ENCODE results near the gene RHOC. TPM values are rescaled to one million over a fixed set of nuclear protein-coding genes. Genes with fewer than 3 reads are reported as not detected.
A peak's percentile ranks its signal among the peaks of the same experiment; 100 is the strongest.

The RHOC gene
- total RNA-seq, 1 donor from 2014 or later: 241 TPM

DNA sequence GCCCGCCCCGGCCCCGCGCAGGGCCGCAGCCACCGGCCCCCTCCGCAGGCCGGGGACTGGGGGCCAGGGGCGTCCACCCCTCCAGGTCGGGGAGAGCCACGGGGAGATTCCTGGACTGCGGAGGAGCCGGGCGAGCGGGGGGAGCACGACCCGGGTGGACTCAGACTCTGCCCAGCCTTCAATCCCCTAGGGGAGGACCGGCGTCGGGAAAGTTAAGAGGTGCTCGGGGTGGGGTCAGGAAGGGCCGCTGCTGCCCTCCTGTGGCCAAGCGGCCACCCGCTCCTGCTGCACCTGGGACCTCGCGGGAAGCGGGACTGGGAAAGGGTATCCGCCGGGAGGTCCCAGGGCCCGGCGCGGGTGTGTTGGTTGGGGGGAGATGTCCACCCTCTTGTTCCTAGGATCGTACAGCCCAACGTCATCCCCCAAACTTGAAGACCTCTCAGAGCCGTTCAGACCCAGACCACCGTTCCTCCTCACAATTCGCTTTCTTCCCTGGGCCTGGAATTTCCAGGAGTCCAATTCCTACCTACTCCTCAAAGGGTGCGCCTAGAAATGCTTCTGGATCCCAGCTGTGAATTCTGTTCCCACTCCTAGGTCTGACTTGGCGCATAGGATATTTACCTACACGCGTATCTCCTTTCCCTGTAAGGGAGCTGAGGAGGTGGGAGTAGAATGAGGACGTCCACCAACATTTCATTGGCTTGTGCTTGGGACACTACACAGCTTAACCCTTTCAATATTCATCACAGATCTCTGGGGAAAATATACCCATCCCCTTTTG, 484 bp upstream of the RHOC start:
- intact Hi-C loops (cut with DNase I): loop anchor here (5.0 to 10.0 kb wide), 2 partner anchors 90 to 323 kb away; partner anchors contain the start of genes CAPZA1 and ST7L
- ATAC-seq: peak; percentile 74
- peak; percentile 92 for DNase-seq (ENCODE audit: low spot score)

DNA sequence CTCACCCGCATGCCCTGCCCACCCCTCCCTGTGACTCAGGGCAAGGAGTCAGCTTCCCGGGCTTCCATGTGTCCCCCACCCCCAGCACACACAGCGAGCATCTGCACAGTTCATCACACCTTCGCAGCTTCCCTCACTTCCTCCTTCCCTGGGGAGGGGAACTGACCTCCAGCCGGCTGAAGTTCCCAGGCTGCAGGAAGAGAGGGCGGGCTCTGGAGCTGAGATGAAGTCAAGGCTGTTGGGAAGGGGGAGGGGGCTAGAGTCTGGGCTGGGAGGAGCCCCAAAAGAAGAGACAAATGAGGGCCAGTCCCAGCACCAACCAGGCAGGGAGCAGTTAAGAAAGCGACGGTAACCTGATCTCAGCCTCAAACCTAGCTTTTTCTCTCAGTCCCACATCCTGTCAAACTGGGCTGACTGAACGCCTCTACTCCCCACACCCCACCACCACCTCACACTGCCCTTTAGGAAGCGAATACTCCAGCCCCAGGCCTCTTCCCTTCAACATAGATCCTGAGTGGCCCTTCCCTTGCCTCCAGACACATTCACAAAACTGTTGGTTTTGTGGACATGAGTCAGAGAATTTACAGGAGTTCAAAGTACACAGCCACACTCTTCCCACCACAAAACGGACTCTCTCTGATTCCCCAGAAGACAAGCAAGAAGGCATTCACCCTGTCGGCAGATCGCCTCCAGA, 1.8 kb downstream of the RHOC start:
- ATAC-seq (peak; percentile 81), DNase-seq (ENCODE audit: low spot score) (peak; percentile 91)
- intact Hi-C loops (cut with DNase I): loop anchor here (5.0 to 10.0 kb wide), 2 partner anchors 88 to 320 kb away; partner anchors contain the start of genes CAPZA1 and ST7L

DNA sequence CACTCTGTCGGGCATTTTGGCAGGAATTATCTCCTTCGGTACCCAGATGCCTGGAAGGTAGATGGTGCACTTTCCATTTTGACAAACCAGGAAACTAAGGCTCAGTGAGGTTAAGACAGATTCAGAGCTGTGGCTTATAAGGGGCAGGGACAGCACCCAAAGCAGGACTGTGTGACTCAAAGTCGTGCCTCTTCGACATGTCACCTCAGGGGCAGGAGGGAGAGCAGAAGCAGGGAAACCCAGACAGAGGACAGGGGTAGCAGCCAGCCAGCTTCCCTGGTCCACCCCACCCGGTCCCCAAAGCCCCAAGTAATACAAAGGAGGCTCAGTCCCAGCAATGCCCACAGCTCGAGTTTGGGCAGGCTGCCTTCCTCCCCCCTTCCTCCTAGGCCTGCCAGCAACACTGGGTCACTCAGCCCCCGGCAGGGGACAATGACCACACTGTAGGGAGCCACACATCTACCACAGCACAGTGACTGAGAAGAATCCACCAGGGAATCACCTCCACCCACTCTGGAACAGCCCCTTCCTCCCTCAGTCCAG, 2.5 kb downstream of the RHOC start:
- intact Hi-C loops (cut with DNase I): loop anchor here (10.0 kb wide), 1 partner anchor 320 kb away; no protein-coding TSS in a partner anchor
- ATAC-seq (peak; percentile 7), DNase-seq (ENCODE audit: low spot score) (peak; percentile 80)

DNA sequence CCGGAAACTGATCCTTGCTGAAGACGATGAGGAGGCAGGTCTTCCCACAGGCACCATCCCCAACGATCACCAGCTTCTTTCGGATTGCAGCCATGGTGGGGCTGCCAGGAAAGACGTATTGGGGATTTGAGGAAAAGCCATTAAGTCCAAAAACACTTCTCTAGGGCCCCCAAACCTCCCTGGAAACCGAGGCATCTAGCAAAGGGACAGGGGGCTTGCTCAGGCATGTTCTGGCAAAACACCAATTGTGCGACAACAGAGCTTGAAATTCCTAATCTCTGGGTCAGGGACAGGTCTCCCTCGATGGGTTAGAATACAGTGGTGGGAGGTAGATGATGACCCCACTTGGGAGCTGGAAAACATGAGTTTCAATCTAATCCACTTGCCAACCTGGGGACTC, 3.2 kb downstream of the RHOC start:
- DNase-seq (ENCODE audit: low spot score) (no peak), ATAC-seq (no peak)
- intact Hi-C loops (cut with DNase I): loop anchor here (10.0 kb wide), 1 partner anchor 319 kb away; no protein-coding TSS in a partner anchor

DNA sequence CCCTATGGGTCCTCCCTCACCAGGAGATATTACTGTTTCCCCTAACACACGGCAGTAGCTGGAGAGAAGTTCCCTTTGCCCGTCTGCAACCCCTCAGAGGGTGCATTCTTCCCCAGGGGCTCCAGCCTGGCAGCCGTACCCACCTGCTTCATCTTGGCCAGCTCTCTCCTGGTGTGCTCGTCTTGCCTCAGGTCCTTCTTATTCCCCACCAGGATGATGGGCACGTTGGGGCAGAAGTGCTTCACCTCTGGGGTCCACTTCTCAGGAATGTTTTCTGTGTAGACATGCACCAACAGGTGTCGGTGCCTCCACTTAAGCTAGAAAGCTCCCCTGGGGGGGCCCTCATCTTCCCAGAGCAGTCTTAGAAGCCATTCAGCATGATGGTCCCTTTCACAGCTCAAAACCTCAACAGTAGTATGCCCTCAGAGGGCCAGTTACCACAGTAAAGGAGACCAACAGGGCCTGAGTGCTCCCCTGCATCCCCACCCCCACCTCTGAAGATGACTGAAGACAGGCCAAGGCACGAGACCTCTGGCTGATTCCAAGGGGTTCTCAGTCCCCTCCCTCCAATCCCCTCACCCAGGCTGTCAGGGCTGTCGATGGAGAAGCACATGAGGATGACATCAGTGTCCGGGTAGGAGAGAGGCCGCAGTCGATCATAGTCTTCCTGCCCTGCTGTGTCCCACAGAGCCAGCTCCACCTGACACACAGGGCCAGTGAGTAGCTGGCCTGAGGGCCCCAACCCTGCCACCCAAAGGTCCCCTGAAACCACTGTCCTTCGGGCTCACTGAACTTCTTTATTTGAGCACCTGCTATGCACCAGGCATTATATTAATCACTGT, 4.3 kb downstream of the RHOC start:
- ATAC-seq (no peak), DNase-seq (ENCODE audit: low spot score) (no peak)
- intact Hi-C loops (cut with DNase I): loop anchor here (10.0 kb wide), 1 partner anchor 318 kb away; no protein-coding TSS in a partner anchor

DNA sequence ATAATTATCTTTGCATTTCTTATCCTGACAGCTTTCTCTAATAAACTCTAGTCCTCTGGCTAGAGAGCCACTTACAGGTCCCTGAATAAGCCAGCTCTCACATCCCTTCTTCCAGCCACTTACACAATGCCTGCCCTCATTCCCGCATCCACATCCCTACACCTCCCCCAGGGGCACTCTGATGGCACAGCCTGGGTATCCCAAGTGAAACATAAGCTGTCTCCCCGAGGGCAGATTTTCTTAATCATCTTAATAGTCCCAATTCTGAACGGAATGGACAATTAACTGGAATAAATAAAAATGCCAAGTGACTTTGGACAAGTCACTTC, 4.9 kb downstream of the RHOC start:
- intact Hi-C loops (cut with DNase I): loop anchor here (10.0 kb wide), 1 partner anchor 317 kb away; no protein-coding TSS in a partner anchor
- DNase-seq (ENCODE audit: low spot score) (no peak), ATAC-seq (no peak)

DNA sequence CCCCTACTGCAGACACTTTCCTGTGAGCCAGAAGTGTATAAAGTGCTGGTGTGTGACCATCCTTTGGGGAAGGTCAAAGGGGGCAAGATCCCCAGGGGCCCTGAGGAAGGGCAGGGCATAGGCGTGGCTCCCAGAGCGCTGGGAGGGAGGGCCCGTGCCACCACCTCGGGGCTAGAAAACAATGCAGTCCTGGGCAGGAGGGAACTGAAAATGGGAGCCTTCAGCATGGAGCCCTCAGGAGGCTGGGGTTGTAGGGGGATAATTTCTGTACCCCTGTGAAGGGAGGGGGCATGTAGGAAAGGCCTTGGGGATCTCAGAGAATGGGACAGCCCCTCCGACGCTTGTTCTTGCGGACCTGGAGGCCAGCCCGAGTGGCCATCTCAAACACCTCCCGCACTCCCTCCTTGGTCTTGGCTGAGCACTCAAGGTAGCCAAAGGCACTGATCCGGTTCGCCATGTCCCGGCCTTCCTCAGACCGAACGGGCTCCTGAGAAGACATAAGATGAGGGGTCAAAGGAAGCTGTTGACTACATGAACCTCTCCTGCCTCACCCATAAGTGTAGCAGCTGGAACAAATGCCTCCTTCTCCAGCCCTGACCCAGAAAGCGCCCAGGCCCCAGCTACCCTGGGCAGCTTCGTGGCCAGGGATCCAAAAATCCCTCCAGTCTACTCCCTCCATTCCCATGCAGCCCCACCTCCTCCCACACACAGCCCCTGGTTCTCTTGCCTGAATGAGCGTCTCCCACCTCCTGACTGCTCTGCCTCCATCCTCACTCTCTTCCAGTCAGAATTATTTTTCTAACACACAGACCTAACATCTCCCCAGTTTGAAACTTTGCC, 5.5 kb downstream of the RHOC start:
- ATAC-seq (no peak), DNase-seq (ENCODE audit: low spot score) (peak; percentile 68)
- intact Hi-C loops (cut with DNase I): loop anchor here (10.0 kb wide), 1 partner anchor 317 kb away; no protein-coding TSS in a partner anchor

DNA sequence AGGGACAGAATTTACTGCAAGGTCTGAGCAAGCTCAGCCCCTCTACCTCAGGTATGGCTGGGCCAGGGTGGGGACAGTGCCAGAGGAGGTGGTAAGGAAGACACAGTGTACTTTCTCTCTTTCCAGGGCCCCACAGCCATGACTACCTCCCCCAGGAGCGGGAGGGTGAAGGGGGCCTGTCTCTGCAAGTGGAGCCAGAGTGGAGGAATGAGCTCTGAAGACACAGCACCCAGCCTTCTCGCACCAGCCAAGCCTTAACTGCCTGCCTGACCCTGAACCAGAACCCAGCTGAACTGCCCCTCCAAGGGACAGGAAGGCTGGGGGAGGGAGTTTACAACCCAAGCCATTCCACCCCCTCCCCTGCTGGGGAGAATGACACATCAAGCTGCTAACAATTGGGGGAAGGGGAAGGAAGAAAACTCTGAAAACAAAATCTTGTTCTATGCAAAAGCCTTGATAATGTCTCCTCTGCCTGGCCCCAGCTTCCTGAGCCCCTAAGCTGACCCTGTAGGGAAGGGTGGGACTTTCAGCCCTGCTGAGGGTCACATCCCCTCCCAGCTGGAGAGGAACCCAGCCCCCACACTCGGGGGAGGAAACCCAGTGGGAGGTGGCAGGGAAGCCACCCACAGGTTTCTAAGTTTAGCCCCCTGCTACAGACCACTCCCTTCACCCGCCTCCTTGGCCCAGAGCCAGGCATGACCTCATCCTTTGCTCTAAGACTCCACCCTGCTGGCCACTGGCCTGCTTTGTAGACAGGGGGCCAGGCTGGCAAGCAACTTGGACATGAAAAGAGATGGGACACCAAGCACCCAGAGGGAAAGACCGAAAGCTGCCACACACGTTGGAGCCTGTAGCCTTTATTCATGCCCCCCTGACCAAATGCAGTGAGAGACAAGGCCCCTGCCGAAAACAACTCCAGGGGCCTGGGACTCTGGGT, 6.4 kb downstream of the RHOC start:
- DNase-seq (ENCODE audit: low spot score) (peak; percentile 99), ATAC-seq (peak; percentile 88)
- intact Hi-C loops (cut with DNase I): loop anchor here (10.0 kb wide), 1 partner anchor 316 kb away; no protein-coding TSS in a partner anchor

DNA sequence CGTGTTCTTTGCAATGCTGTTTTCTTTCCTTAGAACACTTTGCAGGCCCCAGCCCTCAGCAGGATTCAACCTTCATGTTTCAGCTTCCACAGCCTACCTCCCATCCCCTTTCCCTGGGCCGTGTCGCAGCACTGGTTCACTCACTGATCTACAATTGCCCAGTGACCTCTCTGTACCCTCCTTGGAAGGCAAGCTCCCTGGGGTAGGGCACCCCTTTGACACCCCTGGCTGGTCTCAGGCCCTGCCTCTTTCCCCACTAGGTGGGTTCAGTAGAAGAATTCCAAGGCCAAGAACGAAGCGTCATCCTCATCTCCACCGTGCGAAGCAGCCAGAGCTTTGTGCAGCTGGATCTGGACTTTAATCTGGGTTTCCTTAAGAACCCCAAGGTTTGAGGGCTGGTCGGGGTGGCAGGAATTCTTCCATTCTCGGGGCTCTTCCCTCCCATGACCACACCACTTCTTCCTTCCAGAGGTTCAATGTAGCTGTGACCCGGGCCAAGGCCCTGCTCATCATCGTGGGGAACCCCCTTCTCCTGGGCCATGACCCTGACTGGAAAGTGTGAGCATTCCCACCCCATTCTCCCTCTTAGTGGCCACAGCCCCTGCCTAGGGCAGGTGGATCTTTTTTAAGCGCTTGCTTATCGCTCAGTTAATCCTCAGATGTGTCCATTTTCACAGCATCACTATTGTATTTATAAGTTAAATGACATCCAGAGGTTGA, 7.3 kb downstream of the RHOC start:
- ATAC-seq (no peak), DNase-seq (ENCODE audit: low spot score) (no peak)
- intact Hi-C loops (cut with DNase I): loop anchor here (10.0 kb wide), 1 partner anchor 315 kb away; no protein-coding TSS in a partner anchor

DNA sequence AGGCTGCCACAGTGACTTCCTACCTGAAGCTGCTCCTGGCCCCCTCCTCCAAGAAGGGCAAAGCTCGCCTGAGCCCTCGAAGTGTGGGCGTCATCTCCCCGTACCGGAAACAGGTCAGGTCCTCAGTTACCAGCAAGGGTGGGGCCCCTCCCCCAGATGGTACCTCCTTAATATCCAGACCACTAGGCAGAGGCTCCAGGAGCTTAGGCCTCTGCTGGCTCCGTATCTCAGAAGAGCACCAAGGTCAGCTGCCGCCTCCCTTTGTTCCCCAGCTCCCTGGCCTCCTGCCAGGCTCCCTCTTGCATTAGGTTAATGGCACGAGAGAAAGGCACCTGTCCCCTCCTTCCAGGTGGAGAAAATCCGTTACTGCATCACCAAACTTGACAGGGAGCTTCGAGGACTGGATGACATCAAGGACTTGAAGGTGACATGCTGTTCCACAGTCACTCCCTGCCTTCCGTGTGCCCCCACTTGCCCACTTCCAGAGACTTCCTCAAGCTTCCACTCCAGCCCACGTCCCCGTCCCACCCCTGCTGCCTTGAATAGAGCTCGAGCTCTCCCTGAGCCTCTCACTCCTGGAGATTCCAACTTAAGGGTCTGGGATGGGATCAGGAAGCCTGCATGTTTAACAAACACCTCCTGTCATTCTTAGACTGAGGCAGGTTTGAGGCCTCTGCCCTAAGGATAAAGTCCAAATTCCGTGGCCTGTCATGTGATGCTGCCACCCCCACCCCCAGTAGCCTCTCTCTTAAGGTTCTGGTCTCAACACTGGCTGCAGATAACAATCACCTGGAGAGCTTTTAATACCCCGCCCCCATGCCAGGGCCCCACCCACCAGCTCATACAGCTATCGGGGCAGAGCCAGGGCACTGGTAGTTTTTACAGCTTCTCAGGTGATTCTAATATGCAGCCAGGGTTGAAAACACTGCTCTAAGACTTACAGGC, 8.3 kb downstream of the RHOC start:
- no peak for ATAC-seq
- peak; percentile 70 for DNase-seq (ENCODE audit: low spot score)
- intact Hi-C loops (cut with DNase I): no loop called here

DNA sequence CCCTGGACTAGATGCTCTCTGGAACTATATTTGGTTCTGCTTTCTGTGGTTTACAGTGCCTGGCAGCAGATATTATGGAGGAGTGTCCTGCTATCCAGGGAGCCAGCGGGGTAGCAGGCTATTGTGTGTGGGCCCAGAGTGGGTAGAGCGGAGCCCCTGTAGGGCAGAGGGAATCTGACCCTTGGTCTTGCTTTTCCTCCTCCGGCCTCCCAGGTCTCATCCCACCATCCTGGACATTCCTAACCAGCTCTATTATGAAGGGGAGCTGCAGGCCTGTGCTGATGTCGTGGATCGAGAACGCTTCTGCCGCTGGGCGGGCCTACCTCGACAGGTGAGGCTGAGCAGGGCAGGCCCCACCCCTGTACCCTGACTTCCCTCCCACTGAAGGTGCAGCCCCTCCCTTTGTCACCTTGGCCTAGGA, 9.1 kb downstream of the RHOC start:
- no peak for ATAC-seq

DNA sequence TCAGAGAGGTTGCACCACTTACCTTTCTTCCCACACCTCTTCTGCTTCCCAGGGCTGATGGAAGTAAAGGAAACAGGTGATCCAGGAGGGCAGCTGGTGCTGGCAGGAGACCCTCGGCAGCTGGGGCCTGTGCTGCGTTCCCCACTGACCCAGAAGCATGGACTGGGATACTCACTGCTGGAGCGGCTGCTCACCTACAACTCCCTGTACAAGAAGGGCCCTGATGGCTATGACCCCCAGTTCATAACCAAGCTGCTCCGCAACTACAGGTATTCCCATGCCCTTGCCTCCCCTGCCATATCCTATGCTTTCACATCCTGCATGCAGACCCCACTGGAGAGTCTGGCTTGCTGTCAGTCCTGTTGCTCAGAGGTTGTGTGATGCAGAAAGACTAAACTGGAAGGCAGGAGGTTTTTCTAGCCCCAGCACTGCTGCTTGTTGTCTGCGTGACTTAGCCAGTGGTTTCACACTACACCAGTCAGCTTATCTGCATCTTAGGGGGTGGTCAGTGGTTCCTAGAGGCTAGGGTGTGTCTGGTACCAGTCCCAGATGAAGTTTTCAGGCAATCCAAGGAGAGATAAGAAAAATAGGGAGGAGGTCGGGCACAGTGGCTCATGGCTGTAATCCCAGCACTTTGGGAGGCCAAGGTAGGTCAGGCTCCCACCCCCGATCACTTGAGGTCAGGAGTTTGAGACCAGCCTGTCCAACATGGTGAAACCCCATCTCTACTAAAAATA, 10.2 kb downstream of the RHOC start:
- DNase-seq (ENCODE audit: low spot score): no peak
- intact Hi-C loops (cut with DNase I): no loop called here

More for the DNA sequence above, 9.1 kb downstream of the RHOC start:
- intact Hi-C loops (cut with DNase I): no loop called here
- no peak for DNase-seq (ENCODE audit: low spot score)

DNA sequence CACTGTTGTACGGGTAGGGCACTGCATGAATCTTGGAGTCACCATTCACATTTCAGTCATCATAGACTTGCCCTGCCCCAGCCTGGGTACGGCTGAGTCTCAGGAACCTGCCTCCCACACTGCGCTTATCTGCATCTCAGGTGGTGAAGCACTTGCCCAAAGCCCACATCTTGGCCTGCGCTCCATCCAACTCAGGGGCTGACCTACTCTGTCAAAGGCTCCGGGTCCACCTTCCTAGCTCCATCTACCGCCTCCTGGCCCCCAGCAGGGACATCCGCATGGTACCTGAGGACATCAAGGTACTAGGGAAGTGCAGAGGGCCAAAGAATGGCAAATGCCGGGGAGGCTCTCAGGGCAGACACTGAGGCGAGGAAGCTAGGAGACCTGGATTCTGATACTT, 11.7 kb downstream of the RHOC start:
- DNase-seq (ENCODE audit: low spot score) (no peak), ATAC-seq (no peak)
- intact Hi-C loops (cut with DNase I): no loop called here

More for the DNA sequence above, 10.2 kb downstream of the RHOC start:
- no peak for ATAC-seq

DNA sequence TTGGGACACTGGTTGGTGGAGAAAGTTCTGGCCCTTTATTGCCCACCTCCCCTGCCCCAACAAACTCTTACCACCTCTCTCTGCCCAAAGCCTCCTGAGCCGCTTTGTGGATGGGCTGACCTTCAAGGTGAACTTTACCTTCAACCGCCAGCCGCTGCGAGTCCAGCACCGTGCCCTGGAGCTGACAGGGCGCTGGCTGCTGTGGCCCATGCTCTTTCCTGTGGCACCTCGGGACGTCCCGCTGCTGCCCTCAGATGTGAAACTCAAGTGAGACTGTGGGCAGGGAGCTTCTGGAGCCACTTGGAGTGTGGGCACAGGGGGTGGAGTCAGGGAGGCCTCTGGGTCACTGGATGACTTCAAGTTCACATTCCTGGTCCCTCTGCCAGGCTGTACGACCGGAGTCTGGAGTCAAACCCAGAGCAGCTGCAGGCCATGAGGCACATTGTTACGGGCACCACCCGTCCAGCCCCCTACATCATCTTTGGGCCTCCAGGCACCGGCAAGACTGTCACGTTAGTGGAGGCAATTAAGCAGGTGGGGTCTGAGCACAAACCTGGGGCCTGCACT, 12.5 kb downstream of the RHOC start:
- DNase-seq (ENCODE audit: low spot score) (no peak), ATAC-seq (no peak)
- intact Hi-C loops (cut with DNase I): no loop called here

Data from sciatic nerve (tissue), 2 donors.